ENCODE measurements around the gene SEPTIN2.
"Not testable (repeated sequence)": the region's sequence is repeated elsewhere in the genome, so short reads cannot be mapped to it uniquely, and the experiment has no call there.

SEPTIN2 gene

GRCh38 chr2:241379481-241380480 lies 64.1 kb downstream of the SEPTIN2 start:
- no peak for DNase-seq (ENCODE audit: low read depth in 2 of 3, low spot score in 1 of 3)

GRCh38 chr2:241381872-241382271 lies 66.1 kb downstream of the SEPTIN2 start:
- DNase-seq (ENCODE audit: low read depth in 2 of 3, low spot score in 1 of 3), result no peak

GRCh38 chr2:241385450-241385849 lies 69.7 kb downstream of the SEPTIN2 start:
- not testable (repeated sequence) for DNase-seq (ENCODE audit: low read depth in 2 of 3, low spot score in 1 of 3)

- no peak for DNase-seq (ENCODE audit: low read depth in 2 of 3, low spot score in 1 of 3)
These were observed 70.8 kb downstream of the SEPTIN2 start for GRCh38 chr2:241386519-241386918.

- no peak for DNase-seq (ENCODE audit: low read depth in 2 of 3, low spot score in 1 of 3)
These were observed 74.0 kb downstream of the SEPTIN2 start for GRCh38 chr2:241389697-241390096.

- peak in 1 of 3 donors; percentile 2 for DNase-seq (ENCODE audit: low read depth in 2 of 3, low spot score in 1 of 3)
These were observed 74.8 kb downstream of the SEPTIN2 start for GRCh38 chr2:241390301-241391206.

GRCh38 chr2:241391892-241392665 lies 76.4 kb downstream of the SEPTIN2 start:
- DNase-seq (ENCODE audit: low read depth in 2 of 3, low spot score in 1 of 3), result no peak

- not testable (repeated sequence) for DNase-seq (ENCODE audit: low read depth in 2 of 3, low spot score in 1 of 3)
These were observed 77.0 kb downstream of the SEPTIN2 start for GRCh38 chr2:241392753-241393152.

- no peak for DNase-seq (ENCODE audit: low read depth in 2 of 3, low spot score in 1 of 3)
These were observed 77.9 kb downstream of the SEPTIN2 start for GRCh38 chr2:241393524-241394196.

GRCh38 chr2:241396809-241397208 lies 81.1 kb downstream of the SEPTIN2 start:
- DNase-seq (ENCODE audit: low read depth in 2 of 3, low spot score in 1 of 3), result not testable (repeated sequence)

GRCh38 chr2:241399941-241400922 lies 84.5 kb downstream of the SEPTIN2 start:
- no peak for DNase-seq (ENCODE audit: low read depth in 2 of 3, low spot score in 1 of 3)
